ENCODE data around the gene PALLD.

Gene PALLD

DNA sequence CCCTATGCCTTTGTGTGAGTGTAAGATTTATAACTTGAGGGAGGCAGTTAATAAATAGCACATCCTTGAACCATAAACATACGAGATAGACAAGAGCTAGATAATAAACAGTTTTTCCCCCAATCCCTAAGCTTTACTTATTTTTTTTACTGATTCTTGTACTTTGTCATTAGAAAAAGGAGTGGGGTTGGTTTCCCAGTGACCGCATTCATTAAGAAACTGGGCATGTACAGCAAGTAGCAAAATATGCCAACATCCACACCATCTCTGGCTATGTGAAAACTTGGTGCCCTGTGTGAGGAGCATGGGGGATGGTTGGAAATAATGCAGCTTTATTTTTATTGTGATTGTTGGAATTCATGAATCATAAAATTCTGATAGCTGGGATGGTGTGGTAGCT, 337.0 kb downstream of the PALLD start:
- Histone ChIP-seq H3K4me1 (ENCODE audit: low read length) (no peaks in the 10 kb centered on the region), H3K4me2 (ENCODE audit: low read depth, low read length) (no peak overlapping the region), H3K9me2 (replicated peaks; ENCODE audit: insufficient read depth, low read length) (no peaks in the 10 kb centered on the region), H3F3A (ENCODE audit: insufficient read depth, low read length) (no peaks in the 10 kb centered on the region), H3K9ac (ENCODE audit: low read length) (no peak overlapping the region), H3K4me3 (ENCODE audit: low read length) (no peak overlapping the region), H4K20me1 (ENCODE audit: insufficient read depth, low read length) (no peaks in the 10 kb centered on the region), H3K27me3 (replicated peaks; ENCODE audit: insufficient read depth, low read length) (no peaks in the 10 kb centered on the region), H2AFZ (ENCODE audit: low read length) (no peak overlapping the region), H3K79me2 (ENCODE audit: low read length) (0 out of 2 replicates have a peak, but pooled peaks cover 22% of the 10 kb centered on the region), H3K36me3 (replicated peaks; ENCODE audit: insufficient read depth, low read length) (no peaks in the 10 kb centered on the region), H3K9me3 (replicated peaks; ENCODE audit: insufficient read depth, low read length) (no peaks in the 10 kb centered on the region), H3K27ac (ENCODE audit: low read length) (no peak overlapping the region)
- no peak for TF ChIP-seq EZH2 (optimal IDR thresholded peaks at IDR 0.05; ENCODE audit: low read depth, low read length)
- TF ChIP-seq, protein P1, sequence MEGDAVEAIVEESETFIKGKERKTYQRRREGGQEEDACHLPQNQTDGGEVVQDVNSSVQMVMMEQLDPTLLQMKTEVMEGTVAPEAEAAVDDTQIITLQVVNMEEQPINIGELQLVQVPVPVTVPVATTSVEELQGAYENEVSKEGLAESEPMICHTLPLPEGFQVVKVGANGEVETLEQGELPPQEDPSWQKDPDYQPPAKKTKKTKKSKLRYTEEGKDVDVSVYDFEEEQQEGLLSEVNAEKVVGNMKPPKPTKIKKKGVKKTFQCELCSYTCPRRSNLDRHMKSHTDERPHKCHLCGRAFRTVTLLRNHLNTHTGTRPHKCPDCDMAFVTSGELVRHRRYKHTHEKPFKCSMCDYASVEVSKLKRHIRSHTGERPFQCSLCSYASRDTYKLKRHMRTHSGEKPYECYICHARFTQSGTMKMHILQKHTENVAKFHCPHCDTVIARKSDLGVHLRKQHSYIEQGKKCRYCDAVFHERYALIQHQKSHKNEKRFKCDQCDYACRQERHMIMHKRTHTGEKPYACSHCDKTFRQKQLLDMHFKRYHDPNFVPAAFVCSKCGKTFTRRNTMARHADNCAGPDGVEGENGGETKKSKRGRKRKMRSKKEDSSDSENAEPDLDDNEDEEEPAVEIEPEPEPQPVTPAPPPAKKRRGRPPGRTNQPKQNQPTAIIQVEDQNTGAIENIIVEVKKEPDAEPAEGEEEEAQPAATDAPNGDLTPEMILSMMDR (IDR thresholded peaks at IDR 0.05; ENCODE audit: low read length): no peak
- no peak for TF ChIP-seq EZH2phosphoT487 (IDR thresholded peaks at IDR 0.05; ENCODE audit: low read length)
- DNase-seq: no peak

GRCh38 chr4:168835880-168836454, 339.1 kb downstream of the PALLD start:
- Histone ChIP-seq H3K27me3 (replicated peaks; ENCODE audit: insufficient read depth, low read length) (no peaks in the 10 kb centered on the region), H3K79me2 (ENCODE audit: low read length) (0 out of 2 replicates have a peak, but pooled peaks cover 22% of the 10 kb centered on the region), H3K4me3 (ENCODE audit: low read length) (no peak overlapping the region), H3K9ac (ENCODE audit: low read length) (no peak overlapping the region), H2AFZ (ENCODE audit: low read length) (no peak overlapping the region), H3K4me1 (ENCODE audit: low read length) (0 out of 2 replicates have a peak, but pooled peaks cover 8% of the 10 kb centered on the region), H3K4me2 (ENCODE audit: low read depth, low read length) (no peak overlapping the region), H3K36me3 (replicated peaks; ENCODE audit: insufficient read depth, low read length) (no peaks in the 10 kb centered on the region), H3K9me3 (replicated peaks; ENCODE audit: insufficient read depth, low read length) (no peaks in the 10 kb centered on the region), H3K27ac (ENCODE audit: low read length) (no peak overlapping the region), H3K9me2 (replicated peaks; ENCODE audit: insufficient read depth, low read length) (no peaks in the 10 kb centered on the region), H4K20me1 (ENCODE audit: insufficient read depth, low read length) (no peaks in the 10 kb centered on the region), H3F3A (ENCODE audit: insufficient read depth, low read length) (no peaks in the 10 kb centered on the region)
- DNase-seq: no peak
- TF ChIP-seq, protein P1 (IDR thresholded peaks at IDR 0.05; ENCODE audit: low read length): no peak
- TF ChIP-seq EZH2 (optimal IDR thresholded peaks at IDR 0.05; ENCODE audit: low read depth, low read length): no peak
- TF ChIP-seq EZH2phosphoT487 (IDR thresholded peaks at IDR 0.05; ENCODE audit: low read length): no peak

DNA sequence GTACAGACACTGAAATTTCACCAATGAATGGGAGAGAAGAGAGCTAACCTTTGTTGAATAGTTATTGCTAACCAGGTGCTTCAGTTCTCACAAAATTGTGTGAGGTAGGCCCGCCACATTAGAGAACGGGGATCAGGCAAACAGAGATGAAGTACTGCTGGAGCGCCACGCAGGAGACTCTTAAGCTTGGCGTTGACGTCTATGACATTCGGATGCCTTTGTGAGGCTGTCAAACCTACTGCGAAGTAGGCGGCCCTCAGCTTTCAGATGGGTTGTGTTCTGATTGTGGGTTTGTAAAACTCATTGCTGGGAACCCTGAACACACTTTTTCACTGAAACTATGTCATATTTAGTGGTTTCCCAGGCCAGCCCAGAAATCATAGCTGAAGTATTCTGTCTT, 339.6 kb downstream of the PALLD start:
- H3K79me2 ChIP-seq (ENCODE audit: low read length): 0 out of 2 replicates have a peak, but pooled peaks cover 22% of the 10 kb centered on the region
- no peak for TF ChIP-seq EZH2phosphoT487 (IDR thresholded peaks at IDR 0.05; ENCODE audit: low read length)
- TF ChIP-seq, protein P1 (IDR thresholded peaks at IDR 0.05; ENCODE audit: low read length): no peak
- no peak for TF ChIP-seq EZH2 (optimal IDR thresholded peaks at IDR 0.05; ENCODE audit: low read depth, low read length)
- 0 out of 2 replicates have a peak, but pooled peaks cover 12% of the 10 kb centered on the region for H3K4me1 ChIP-seq (ENCODE audit: low read length)
- H3K36me3 ChIP-seq (replicated peaks; ENCODE audit: insufficient read depth, low read length): no peaks in the 10 kb centered on the region
- H3K9me3 ChIP-seq (replicated peaks; ENCODE audit: insufficient read depth, low read length): no peaks in the 10 kb centered on the region
- no peak overlapping the region for H3K4me2 ChIP-seq (ENCODE audit: low read depth, low read length)
- no peak for DNase-seq
- no peaks in the 10 kb centered on the region for H3K9me2 ChIP-seq (replicated peaks; ENCODE audit: insufficient read depth, low read length)
- no peaks in the 10 kb centered on the region for H3K27me3 ChIP-seq (replicated peaks; ENCODE audit: insufficient read depth, low read length)
- H3F3A ChIP-seq (ENCODE audit: insufficient read depth, low read length): no peaks in the 10 kb centered on the region
- no peak overlapping the region for H3K4me3 ChIP-seq (ENCODE audit: low read length)
- no peak overlapping the region for H3K27ac ChIP-seq (ENCODE audit: low read length)
- H2AFZ ChIP-seq (ENCODE audit: low read length): no peak overlapping the region
- H3K9ac ChIP-seq (ENCODE audit: low read length): no peak overlapping the region
- H4K20me1 ChIP-seq (ENCODE audit: insufficient read depth, low read length): no peaks in the 10 kb centered on the region
